Measurements from ENCODE around the gene ZNF605.
A peak's percentile ranks its signal among the peaks of the same experiment; 100 is the strongest.

The ZNF605 gene

DNA sequence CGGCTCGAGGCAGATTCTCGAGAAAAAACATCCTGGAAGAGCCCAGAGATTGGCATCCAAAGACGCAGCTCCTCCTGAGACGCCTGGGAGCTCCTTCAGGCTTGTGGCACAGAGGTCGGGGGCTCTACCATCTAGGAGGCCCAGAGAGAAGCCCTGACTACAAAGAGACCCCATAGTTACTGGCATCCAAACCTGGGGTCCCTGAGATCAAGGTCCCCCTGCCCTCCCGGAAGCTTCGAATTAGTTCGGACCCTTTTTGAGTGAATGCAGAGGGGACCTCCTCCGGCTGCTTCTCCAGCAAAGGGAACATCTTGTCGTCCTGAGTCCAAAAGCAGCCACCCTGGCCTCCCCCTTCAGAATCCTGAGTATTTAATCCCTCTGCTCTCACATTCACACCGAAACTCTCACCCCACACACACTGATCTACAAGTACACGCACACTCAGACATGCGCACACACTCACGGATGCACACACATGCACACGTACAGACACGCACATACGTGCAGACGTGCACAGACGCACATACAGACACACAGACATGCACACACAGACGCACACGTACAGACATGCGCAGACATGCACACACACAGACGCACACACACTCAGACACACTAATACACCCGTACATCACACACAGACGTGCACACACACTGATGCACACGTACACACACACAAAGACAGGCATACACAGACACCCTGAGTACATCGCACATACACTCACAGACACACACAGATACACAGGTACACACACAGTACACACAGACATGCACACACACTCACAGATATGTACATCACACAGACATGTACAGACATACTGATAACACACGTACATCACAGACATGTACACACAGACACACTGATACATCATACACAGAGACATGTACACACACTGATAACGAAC is 5.9 kb downstream of the ZNF605 start:
- H2BK120ac ChIP-seq (ENCODE audit: low read depth, low read length): no peak overlapping the region
- H2AFZ ChIP-seq (ENCODE audit: low read length): no peak overlapping the region
- H3K9ac ChIP-seq (ENCODE audit: low read depth, low read length, poor library complexity): no peak overlapping the region
- H3K14ac ChIP-seq (ENCODE audit: low read length): no peak overlapping the region
- H4K8ac ChIP-seq (ENCODE audit: low read depth, low read length): peak overlapping the region; percentile 33
- H3K4me3 ChIP-seq (ENCODE audit: low read length in 2 of 2): peak overlapping the region in 1 of 2 donors; percentile 69
- H3K4ac ChIP-seq (ENCODE audit: low read length): no peak overlapping the region
- peaks cover 0 to 1% of the 10 kb centered on the region in 2 donors for H3K4me1 ChIP-seq (ENCODE audit: control insufficient read depth in 2 of 2, insufficient read depth in 1 of 2, low read depth in 1 of 2, low read length in 2 of 2)
- no CpG with 5 or more reads among the region's 30 CpGs for WGBS, 2 donors (ENCODE audit: extremely low coverage in 2 of 2, insufficient read length in 2 of 2, insufficient replicate concordance in 1 of 2)
- H2AK5ac ChIP-seq (ENCODE audit: low read depth, low read length): no peak overlapping the region
- H3K9me3 ChIP-seq (replicated peaks in 1 of 2; ENCODE audit: control insufficient read depth in 2 of 2, insufficient read depth in 1 of 2, low read depth in 1 of 2, low read length in 2 of 2): peaks cover 58 to 92% of the 10 kb centered on the region in 2 donors
- no peak overlapping the region for H4K91ac ChIP-seq (ENCODE audit: low read depth, low read length, poor library complexity)
- no peak overlapping the region for H2BK15ac ChIP-seq (ENCODE audit: low read length)
- H2BK5ac ChIP-seq (ENCODE audit: low read length): no peak overlapping the region
- no peak overlapping the region for H3K18ac ChIP-seq (ENCODE audit: low read length)
- H3K79me1 ChIP-seq (ENCODE audit: low read depth, low read length): peaks cover 14% of the 10 kb centered on the region
- no peak overlapping the region for H3K4me2 ChIP-seq (ENCODE audit: insufficient read depth, low read length, poor library complexity, severe bottlenecking)
- H3K27me3 ChIP-seq (ENCODE audit: control insufficient read depth in 3 of 3, insufficient read depth in 3 of 3, low read depth in 1 of 3, low read length in 3 of 3): no peaks in the 10 kb centered on the region
- no peak overlapping the region for H3K23ac ChIP-seq (ENCODE audit: low read depth, low read length, poor library complexity)
- H3K36me3 ChIP-seq (replicated peaks in 1 of 2; ENCODE audit: control insufficient read depth in 2 of 2, insufficient read depth in 2 of 2, low read length in 2 of 2): peaks cover 28 to 45% of the 10 kb centered on the region in 2 donors
- DNase-seq (ENCODE audit: low spot score): no peak
- H3K27ac ChIP-seq (replicated peaks; ENCODE audit: low read length): no peak overlapping the region
- no peak overlapping the region for H2BK12ac ChIP-seq (ENCODE audit: low read length)

DNA sequence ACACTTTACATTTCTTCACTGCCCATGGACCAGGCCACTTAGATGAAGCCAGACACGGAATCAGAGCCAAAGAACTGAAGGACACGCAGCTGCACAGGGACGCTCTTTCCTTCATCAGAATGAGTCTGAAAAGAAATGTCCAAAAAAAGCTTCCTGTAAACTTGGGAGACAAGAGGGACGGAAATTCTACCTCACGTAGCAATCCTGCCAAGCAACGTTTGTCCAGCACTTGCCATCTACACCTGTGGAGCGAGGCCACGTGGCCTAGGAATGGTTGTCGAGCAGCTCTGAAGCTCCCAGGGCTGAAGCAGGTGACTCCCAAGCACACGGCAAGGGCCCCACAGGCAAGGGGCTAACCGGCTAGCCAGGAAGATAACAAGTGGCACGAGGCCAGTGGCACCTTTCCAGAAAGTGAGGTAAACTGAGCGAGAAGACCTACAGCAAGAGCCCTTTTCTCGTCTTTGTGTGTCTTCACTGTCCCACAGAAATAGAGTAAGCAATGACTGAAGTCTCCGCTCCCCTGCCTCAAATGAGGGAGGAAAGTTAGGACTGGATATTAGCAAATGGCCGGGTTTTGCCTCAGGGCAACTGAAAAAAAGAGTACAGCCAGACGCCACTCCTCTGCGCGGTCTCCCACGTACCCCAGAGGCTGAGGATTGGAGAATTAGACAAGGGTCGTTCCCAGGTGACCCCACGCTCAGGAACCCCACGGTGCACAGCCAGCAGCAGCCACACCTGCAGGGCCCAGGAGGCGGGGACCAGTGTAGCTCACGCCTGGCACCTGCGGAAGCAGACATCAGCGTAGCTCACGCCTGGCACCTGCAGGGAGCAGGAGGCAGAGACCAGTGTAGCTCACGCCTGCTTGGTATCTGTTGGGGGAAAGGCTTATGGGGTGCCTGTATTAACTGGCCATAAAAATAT is 7.7 kb downstream of the ZNF605 start:
- peak overlapping the region; percentile 28 for H3K14ac ChIP-seq (ENCODE audit: low read length)
- DNase-seq (ENCODE audit: low spot score): no peak
- H4K8ac ChIP-seq (ENCODE audit: low read depth, low read length): no peak overlapping the region
- H3K27ac ChIP-seq (replicated peaks; ENCODE audit: low read length): no peak overlapping the region
- H3K4me2 ChIP-seq (ENCODE audit: insufficient read depth, low read length, poor library complexity, severe bottlenecking): no peak overlapping the region
- peaks cover 13% of the 10 kb centered on the region for H3K79me1 ChIP-seq (ENCODE audit: low read depth, low read length)
- no peak overlapping the region for H2BK12ac ChIP-seq (ENCODE audit: low read length)
- H2BK5ac ChIP-seq (ENCODE audit: low read length): no peak overlapping the region
- no peak overlapping the region for H2AK5ac ChIP-seq (ENCODE audit: low read depth, low read length)
- no peak overlapping the region for H2BK15ac ChIP-seq (ENCODE audit: low read length)
- H3K36me3 ChIP-seq (replicated peaks in 1 of 2; ENCODE audit: control insufficient read depth in 2 of 2, insufficient read depth in 2 of 2, low read length in 2 of 2): peaks cover 41 to 63% of the 10 kb centered on the region in 2 donors
- H3K9me3 ChIP-seq (replicated peaks in 1 of 2; ENCODE audit: control insufficient read depth in 2 of 2, insufficient read depth in 1 of 2, low read depth in 1 of 2, low read length in 2 of 2): peaks cover 59 to 94% of the 10 kb centered on the region in 2 donors
- H2BK120ac ChIP-seq (ENCODE audit: low read depth, low read length): no peak overlapping the region
- no peaks in the 10 kb centered on the region for H3K4me1 ChIP-seq (ENCODE audit: control insufficient read depth in 2 of 2, insufficient read depth in 1 of 2, low read depth in 1 of 2, low read length in 2 of 2)
- no peak overlapping the region for H4K91ac ChIP-seq (ENCODE audit: low read depth, low read length, poor library complexity)
- WGBS, 2 donors (ENCODE audit: extremely low coverage in 2 of 2, insufficient read length in 2 of 2, insufficient replicate concordance in 1 of 2): no CpG with 5 or more reads among the region's 29 CpGs
- H3K18ac ChIP-seq (ENCODE audit: low read length): no peak overlapping the region
- no peak overlapping the region for H3K9ac ChIP-seq (ENCODE audit: low read depth, low read length, poor library complexity)
- H3K23ac ChIP-seq (ENCODE audit: low read depth, low read length, poor library complexity): peak overlapping the region; percentile 22
- no peak overlapping the region for H2AFZ ChIP-seq (ENCODE audit: low read length)
- H3K4me3 ChIP-seq (ENCODE audit: low read length in 2 of 2): no peak overlapping the region
- no peaks in the 10 kb centered on the region for H3K27me3 ChIP-seq (ENCODE audit: control insufficient read depth in 3 of 3, insufficient read depth in 3 of 3, low read depth in 1 of 3, low read length in 3 of 3)
- H3K4ac ChIP-seq (ENCODE audit: low read length): no peak overlapping the region

DNA sequence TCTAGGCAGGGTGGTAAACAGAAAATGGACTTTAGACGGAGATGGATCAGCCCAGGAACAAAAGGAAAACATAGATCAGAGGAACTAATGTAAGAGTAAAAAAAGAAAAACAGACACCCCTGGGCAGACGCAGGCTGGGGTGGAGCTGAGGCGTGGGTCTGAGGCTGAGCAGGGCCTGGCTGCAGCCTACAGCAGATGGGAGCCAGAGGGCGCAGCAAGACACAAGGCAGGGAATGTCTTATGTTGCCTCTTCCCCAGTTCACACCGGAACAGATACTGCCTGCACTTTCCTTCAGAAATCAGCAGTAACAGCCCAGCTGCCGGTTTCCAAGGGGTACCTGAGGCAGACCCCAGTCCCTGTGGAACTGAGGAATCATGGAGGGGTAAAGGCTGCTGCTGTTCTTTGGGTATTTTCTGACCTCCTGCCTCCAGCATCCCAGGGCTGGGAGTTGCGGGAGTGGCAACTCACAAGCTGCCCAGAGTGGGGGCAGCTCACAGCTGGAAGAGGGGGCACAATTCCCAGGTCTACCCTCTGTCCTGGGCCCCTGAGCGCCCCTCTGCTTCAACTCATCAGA is 9.8 kb downstream of the ZNF605 start:
- Histone ChIP-seq H4K8ac (ENCODE audit: low read depth, low read length) (no peak overlapping the region), H3K23ac (ENCODE audit: low read depth, low read length, poor library complexity) (no peak overlapping the region), H2BK120ac (ENCODE audit: low read depth, low read length) (no peak overlapping the region), H3K9ac (ENCODE audit: low read depth, low read length, poor library complexity) (no peak overlapping the region), H3K79me1 (ENCODE audit: low read depth, low read length) (peaks cover 7% of the 10 kb centered on the region), H4K91ac (ENCODE audit: low read depth, low read length, poor library complexity) (no peak overlapping the region), H2AK5ac (ENCODE audit: low read depth, low read length) (no peak overlapping the region), H2BK15ac (ENCODE audit: low read length) (no peak overlapping the region), H3K27ac (replicated peaks; ENCODE audit: low read length) (no peak overlapping the region), H3K14ac (ENCODE audit: low read length) (no peak overlapping the region), H3K18ac (ENCODE audit: low read length) (no peak overlapping the region), H3K9me3 (replicated peaks in 1 of 2; ENCODE audit: control insufficient read depth in 2 of 2, insufficient read depth in 1 of 2, low read depth in 1 of 2, low read length in 2 of 2) (peaks cover 62 to 95% of the 10 kb centered on the region in 2 donors), H3K27me3 (ENCODE audit: control insufficient read depth in 3 of 3, insufficient read depth in 3 of 3, low read depth in 1 of 3, low read length in 3 of 3) (no peaks in the 10 kb centered on the region), H3K4me2 (ENCODE audit: insufficient read depth, low read length, poor library complexity, severe bottlenecking) (no peak overlapping the region), H3K4ac (ENCODE audit: low read length) (no peak overlapping the region), H3K4me1 (ENCODE audit: control insufficient read depth in 2 of 2, insufficient read depth in 1 of 2, low read depth in 1 of 2, low read length in 2 of 2) (no peaks in the 10 kb centered on the region), H2BK5ac (ENCODE audit: low read length) (no peak overlapping the region), H2BK12ac (ENCODE audit: low read length) (no peak overlapping the region), H3K4me3 (ENCODE audit: low read length in 2 of 2) (no peak overlapping the region), H2AFZ (ENCODE audit: low read length) (no peak overlapping the region), H3K36me3 (replicated peaks in 1 of 2; ENCODE audit: control insufficient read depth in 2 of 2, insufficient read depth in 2 of 2, low read length in 2 of 2) (peaks cover 52 to 83% of the 10 kb centered on the region in 2 donors)
- DNase-seq (ENCODE audit: low spot score): no peak
- WGBS, 2 donors (ENCODE audit: extremely low coverage in 2 of 2, insufficient read length in 2 of 2, insufficient replicate concordance in 1 of 2): no CpG with 5 or more reads among the region's 8 CpGs

All from neuronal stem cell (in vitro differentiated cells).